ENCODE measurements around the gene RSRC1.
"Not testable (repeated sequence)": the region's sequence is repeated elsewhere in the genome, so short reads cannot be mapped to it uniquely, and the experiment has no call there.

The RSRC1 gene

GRCh38 chr3:158516729-158517128, 406.8 kb downstream of the RSRC1 start:
- not testable (repeated sequence) for H3K4me3 ChIP-seq (ENCODE audit: low read depth, low read length)

- no peak overlapping the region for H3K4me3 ChIP-seq (ENCODE audit: low read depth, low read length)
Measured at GRCh38 chr3:158519776-158520175, 409.9 kb downstream of the RSRC1 start.

- H3K4me3 ChIP-seq (ENCODE audit: low read depth, low read length) = no peak overlapping the region
Measured at GRCh38 chr3:158520433-158520832, 410.5 kb downstream of the RSRC1 start.

- H3K4me3 ChIP-seq (ENCODE audit: low read depth, low read length) = no peak overlapping the region
Measured at GRCh38 chr3:158522221-158523136, 412.6 kb downstream of the RSRC1 start.

- no peak overlapping the region for H3K4me3 ChIP-seq (ENCODE audit: low read depth, low read length)
Measured at GRCh38 chr3:158528076-158528674, 418.3 kb downstream of the RSRC1 start.

- no peak overlapping the region for H3K4me3 ChIP-seq (ENCODE audit: low read depth, low read length)
Measured at GRCh38 chr3:158531334-158531733, 421.4 kb downstream of the RSRC1 start.

GRCh38 chr3:158532099-158532734, 422.3 kb downstream of the RSRC1 start:
- no peak overlapping the region for H3K4me3 ChIP-seq (ENCODE audit: low read depth, low read length)

GRCh38 chr3:158535918-158536317, 426.0 kb downstream of the RSRC1 start:
- H3K4me3 ChIP-seq (ENCODE audit: low read depth, low read length) = no peak overlapping the region

GRCh38 chr3:158539414-158540014, 429.6 kb downstream of the RSRC1 start:
- no peak overlapping the region for H3K4me3 ChIP-seq (ENCODE audit: low read depth, low read length)

GRCh38 chr3:158540066-158540465, 430.2 kb downstream of the RSRC1 start:
- no peak overlapping the region for H3K4me3 ChIP-seq (ENCODE audit: low read depth, low read length)

- no peak overlapping the region for H3K4me3 ChIP-seq (ENCODE audit: low read depth, low read length)
Measured at GRCh38 chr3:158548691-158549090, 438.8 kb downstream of the RSRC1 start.

GRCh38 chr3:158549938-158550337, 440.0 kb downstream of the RSRC1 start:
- not testable (repeated sequence) for H3K4me3 ChIP-seq (ENCODE audit: low read depth, low read length)

- no peak overlapping the region for H3K4me3 ChIP-seq (ENCODE audit: low read depth, low read length)
Measured at GRCh38 chr3:158552124-158552523, 442.2 kb downstream of the RSRC1 start.

GRCh38 chr3:158559504-158559903, 449.6 kb downstream of the RSRC1 start:
- no peak overlapping the region for H3K4me3 ChIP-seq (ENCODE audit: low read depth, low read length)

- H3K4me3 ChIP-seq (ENCODE audit: low read depth, low read length) = no peak overlapping the region
Measured at GRCh38 chr3:158560979-158561378, 451.1 kb downstream of the RSRC1 start.

GRCh38 chr3:158562674-158563073, 452.8 kb downstream of the RSRC1 start:
- no peak overlapping the region for H3K4me3 ChIP-seq (ENCODE audit: low read depth, low read length)

- H3K4me3 ChIP-seq (ENCODE audit: low read depth, low read length) = no peak overlapping the region
Measured at GRCh38 chr3:158563076-158563475, 453.2 kb downstream of the RSRC1 start.

- H3K4me3 ChIP-seq (ENCODE audit: low read depth, low read length) = no peak overlapping the region
Measured at GRCh38 chr3:158565076-158565475, 455.2 kb downstream of the RSRC1 start.

GRCh38 chr3:158568784-158569183, 458.9 kb downstream of the RSRC1 start:
- no peak overlapping the region for H3K4me3 ChIP-seq (ENCODE audit: low read depth, low read length)

- H3K4me3 ChIP-seq (ENCODE audit: low read depth, low read length) = no peak overlapping the region
Measured at GRCh38 chr3:158569794-158570193, 459.9 kb downstream of the RSRC1 start.

- H3K4me3 ChIP-seq (ENCODE audit: low read depth, low read length) = peak within 1 kb of the TSS; percentile 61
Measured at GRCh38 chr3:158570999-158571702, 461.3 kb downstream of the RSRC1 start, which contains the start of gene MLF1. Gene MLF1 (plus strand): TSS chr3:158571194. CDS start chr3:158571301, 107 bp downstream.

Data from iPS-11a (cell line).